HG03196 (cell line): ENCODE measurements around the gene HOXA3.

Experiments
- ATAC-seq: cut with Tn5 transposase; IDR thresholded peaks from one replicate; pipeline ENCODE4 v1.9.1; 2021; ENCODE audit not compliant: unreplicated experiment

The HOXA3 gene

DNA sequence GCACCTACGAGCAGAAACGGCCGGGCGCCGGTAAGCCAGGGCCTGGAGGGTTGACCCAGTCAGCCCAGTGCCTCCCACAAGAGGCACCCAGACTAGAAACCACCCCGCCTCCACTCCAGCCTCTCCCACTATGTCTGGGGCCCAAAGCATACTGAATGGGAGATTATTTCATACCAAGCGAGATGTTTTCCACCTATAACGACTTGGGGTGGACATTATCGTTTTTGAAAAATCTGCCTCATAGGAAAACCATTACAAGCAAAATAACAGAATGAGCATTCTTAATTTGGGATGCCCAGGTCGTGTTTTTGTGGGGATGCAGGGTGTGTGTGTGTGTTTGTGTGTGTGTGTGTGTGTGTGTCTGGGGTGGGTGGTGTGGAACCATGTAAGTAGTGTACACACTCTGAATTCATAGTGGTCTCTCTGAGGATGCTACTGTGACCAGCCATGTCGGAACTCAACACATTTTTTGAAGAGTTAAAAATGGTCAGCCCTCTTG lies 6.4 kb downstream of the HOXA3 start:
- ATAC-seq: no peak

DNA sequence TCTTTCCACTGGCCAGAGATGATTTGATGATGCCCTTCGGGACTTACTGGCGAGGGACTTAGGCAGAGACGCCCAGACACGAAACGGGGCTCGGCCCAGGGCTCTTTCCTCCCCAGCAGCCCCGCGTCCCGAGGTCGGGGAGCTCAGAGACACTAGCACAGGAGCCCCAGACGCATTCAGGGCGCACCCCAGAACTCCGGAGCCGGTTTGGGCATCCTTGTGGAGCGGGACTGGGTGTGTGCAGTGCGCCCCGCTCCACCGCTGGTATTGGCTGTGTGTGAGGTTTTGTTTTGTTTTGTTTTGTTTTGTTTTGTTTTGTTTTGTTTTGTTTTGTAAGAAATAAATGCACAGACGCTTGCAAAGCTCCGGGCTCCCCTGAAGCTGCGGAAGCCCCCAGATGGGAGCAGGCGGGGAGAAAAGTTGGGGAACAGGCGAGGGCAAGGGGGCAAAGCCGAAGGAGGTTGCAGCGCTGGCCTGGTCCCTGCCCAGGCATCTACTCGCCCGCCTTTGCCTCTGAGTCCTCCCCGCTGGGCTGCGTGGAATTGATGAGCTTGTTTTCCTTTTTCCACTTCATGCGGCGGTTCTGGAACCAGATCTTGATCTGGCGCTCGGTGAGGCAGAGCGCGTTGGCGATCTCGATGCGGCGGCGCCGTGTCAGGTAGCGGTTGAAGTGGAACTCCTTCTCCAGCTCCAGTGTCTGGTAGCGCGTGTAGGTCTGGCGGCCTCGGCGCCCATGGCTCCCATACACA lies 7.0 kb downstream of the HOXA3 start:
- ATAC-seq: no peak

DNA sequence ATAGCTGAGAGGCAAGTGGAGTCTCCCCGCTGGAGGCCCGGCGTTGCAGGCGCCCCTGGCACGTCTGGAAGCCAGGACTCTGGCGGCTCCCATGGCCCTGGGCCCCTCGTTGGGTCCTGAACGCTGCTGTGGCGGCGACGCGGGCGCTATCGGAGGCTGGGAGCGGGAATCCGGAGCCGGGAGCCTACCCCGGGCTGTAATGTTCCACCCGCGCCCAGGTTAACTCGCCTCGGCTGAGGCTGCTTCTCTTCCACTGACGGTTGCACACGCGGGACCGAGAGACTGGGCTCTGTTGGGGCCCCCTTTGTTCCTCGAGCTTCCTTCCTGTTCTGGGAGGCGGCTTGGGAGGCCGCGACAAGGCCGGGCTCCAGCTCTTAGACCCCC lies 7.6 kb downstream of the HOXA3 start:
- no peak for ATAC-seq

DNA sequence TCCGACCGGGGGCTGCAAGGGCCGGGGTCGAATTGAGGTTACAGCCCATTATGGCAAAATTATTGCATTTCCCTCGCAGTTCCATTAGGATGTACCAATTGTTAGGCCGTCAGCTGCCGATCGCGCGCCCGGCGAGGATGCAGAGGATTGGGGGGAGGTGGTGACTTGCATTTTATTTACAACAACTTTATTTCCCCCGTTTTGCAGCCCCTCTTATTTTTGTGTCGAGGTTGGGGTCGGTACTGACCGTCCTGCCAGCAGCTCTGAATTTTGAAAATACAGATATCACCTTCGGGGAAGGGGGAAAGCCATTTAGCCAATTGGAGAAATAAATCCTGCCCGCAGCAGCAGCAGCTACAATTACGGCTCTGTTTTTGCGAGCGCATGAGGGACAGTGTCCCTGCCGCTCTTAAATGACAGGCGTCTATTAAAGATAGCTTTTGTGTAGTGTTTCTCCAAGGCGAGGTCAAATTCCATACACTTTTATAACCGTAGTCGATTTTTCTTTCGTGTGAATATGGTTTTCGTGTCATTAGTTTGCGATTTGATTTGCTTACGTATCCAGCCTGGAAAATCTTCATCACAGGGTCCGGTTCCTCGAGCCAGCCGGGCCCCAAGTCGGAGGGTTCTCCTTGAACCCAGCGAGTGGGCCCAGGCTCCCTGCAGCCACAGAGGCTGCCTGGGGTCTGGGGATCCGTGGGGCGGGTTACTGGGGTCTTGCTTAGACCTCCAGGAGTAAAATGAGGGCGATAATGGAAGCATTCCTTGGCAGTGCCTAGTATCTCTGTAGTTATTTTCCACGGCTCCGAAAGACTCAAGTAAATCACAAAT lies 8.2 kb downstream of the HOXA3 start:
- ATAC-seq: no peak

DNA sequence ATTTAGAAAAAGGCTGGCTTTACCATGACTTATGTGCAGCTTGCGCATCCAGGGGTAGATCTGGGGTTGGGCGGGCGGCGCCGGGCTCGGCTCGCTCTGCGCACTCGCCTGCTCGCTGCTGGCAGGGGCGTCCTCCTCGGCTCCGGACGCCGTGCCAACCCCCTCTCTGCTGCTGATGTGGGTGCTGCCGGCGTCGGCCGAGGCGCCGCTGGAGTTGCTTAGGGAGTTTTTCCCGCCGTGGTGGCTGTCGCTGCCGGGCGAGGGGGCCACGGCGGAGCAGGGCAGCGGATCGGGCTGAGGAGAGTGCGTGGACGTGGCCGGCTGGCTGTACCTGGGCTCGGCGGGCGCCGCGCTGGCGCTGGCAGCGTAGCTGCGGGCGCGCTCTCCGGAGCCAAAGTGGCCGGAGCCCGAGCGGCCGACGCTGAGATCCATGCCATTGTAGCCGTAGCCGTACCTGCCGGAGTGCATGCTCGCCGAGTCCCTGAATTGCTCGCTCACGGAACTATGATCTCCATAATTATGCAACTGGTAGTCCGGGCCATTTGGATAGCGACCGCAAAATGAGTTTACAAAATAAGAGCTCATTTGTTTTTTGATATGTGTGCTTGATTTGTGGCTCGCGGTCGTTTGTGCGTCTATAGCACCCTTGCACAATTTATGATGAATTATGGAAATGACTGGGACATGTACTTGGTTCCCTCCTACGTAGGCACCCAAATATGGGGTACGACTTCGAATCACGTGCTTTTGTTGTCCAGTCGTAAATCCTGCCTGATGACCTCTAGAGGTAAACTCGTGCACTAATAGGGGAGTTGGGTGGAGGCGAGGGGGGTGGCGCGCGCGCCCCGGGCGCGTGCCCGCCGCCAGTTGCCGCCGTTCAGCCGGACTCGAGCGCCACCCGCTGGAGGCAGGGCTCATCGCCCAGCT lies 9.1 kb downstream of the HOXA3 start, which contains the start of gene HOXA5:
TSS of gene HOXA5 (minus strand) at position 659 of the 927 bp plus-strand sequence. CDS start at position 585, 74 bp downstream.
- no peak for ATAC-seq

DNA sequence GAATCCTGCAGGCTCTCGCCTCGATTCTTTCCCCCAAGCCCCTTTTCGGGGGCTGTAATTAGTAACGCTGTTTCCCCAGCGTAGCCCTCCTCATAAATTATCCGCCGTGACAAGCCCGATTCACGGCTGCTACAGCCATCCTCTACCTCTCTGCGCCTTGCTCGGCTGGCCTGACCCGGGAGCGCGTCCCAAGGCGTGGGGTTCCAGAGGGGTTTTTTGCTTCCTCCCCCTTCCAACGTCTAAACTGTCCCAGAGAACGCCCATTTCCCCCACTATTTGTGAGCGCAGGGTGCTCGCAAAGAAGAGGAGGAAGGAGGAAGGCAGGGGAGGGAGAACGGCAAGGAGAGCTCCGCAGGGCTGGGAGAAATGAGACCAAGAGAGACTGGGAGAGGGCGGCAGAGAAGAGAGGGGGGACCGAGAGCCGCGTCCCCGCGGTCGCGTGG lies 9.8 kb downstream of the HOXA3 start:
- no peak for ATAC-seq

DNA sequence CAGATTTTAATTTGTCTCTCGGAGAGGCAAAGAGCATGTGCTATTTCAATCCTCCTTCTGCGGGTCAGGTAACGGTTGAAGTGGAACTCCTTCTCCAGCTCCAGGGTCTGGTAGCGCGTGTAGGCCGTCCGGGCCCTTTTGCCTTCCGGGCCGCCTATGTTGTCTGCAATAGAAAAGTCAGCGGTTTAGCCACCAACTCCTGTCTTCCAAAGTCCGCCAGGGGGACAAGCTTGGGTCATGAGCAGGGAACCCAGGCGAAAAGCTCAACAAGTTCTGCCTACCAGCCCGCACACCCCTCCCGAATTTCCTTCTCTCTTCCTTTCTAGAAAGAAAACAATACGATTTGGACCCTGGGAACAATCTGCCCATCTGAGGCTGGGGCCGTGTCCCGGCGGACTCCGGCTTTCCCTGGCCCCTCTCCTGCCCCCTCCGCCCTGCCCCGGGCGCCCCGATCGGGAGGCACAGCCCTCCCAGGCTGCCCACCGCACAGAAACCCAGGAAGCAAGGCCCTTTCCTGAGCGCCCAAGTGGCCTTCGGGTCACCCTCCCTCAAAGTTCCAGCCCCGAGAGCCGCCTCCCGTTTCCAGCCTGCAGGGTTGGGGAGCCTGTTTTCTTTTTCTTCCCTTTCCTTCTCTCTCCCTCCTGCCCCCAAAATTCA lies 10.3 kb downstream of the HOXA3 start:
- ATAC-seq: no peak

DNA sequence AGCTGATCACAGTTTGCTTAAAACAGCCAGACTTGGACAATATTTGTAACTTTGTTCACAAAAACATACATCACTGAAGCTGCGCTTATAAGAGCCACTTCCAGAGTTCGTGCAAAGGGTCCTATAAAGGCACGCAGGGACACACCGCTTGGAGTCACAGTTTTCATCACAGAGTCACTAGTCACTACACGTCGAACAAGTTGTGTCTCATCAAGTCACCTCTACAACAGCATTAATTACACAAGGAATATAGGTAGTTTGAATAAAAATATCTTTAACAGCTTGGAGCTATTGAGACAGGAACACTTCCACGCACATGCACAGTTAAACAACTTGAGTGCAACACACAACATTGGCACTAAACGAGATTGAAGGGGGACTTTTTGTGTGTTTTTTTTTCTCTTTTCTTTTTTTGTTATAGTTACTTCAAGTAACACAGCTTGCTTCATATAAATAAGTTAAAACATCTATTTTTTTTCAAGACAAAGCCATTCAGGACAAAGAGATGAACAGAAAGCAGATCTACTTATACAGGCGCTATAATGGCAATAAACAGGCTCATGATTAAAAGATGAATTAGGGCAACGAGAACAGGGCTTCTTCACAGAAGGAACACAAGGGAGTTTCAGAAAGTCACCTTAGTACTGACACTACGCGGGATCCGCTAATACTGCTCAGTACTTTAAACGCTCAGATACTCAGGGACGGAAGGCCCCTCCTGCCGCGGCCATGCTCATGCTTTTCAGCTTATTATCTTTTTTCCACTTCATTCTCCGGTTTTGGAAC lies 11.1 kb downstream of the HOXA3 start:
- no peak for ATAC-seq

DNA sequence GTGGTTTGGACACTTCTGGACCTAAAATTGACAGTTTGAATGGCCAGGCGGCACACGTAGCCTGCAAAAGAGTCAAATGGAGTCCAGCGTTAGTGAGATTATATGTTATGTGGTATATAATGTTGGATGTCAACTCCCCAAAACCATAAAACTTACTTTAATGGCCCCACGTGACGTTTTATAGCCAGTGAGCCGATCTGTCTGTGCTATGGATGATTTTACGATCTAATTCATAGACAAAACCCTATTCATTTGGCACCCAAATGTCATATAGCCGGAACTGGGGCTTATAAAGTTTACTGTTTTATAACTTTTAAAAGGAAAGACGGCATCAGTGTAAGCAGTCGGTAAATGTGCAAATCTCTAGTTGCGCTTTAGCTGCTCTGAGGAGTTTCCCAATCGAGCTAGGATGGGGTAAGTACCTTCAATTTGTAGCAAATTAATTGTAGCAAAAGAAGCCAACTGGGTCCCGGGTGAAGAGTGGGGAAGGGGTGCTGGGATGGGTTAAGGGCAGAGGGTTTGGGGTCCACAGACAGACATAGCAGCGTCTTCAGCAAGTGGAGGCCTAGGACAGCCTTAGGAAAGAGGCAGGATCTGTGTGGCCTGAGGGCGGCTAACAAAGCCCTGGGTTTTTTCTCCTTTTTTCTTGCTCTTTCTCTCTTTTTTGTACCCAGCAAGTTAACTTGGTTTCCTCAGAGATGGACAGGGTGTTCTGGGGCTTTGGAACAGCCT lies 12.1 kb downstream of the HOXA3 start:
- ATAC-seq: no peak

DNA sequence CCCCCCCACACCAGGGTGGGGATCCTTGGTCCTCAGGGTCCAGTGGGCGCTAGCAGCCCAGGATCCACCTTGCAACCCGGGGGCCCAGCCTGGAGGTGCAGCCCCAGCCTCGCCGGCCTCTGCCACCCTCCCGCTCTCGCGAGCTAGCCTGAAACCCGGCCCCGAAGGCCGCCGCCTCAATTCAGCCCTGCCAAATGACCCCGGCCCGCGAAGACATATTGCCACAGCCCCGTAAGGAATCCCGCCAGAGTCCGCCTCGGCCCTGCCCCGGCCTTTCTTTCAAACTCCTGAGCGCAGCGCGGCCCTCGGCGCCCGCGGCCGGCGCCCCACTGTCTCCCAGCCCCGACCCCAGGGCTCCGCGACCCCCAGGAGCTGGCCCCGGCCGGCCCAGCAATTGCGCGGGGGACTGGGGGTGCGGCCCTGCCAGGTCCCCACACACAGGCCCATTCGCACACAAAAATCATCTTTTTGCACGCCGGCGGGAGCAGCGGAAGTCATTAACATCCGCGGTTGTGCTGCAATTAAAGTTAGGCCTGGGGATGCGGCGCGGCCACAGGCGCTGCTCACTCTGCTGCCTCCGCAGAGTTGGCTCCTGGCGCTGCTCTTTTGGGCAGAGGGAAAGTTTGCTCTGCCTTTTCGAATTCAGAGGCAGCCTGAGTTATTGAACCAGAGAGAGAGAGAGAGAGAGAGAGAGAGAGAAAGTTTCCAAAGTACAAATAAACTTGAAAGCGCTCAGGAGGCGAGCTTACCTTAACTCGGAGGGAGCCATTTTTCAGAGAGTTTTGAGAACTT lies 12.9 kb downstream of the HOXA3 start:
- no peak for ATAC-seq

DNA sequence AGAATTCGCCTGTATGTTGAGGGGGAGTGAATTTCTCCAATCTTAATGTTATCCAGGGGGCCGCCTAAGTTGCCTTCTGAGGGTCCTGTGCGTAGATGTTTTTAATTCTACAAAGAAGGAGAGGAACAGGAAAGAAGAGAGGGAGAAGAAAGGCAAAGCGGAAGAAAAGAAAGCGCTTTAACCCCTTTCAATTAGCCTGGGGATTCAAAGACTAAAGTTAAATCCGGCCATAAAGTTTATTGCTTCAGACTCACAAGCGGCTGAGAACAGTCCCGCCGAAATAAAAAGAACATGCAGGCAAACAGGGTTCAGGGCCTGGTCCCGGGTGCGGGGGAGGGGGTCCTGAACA lies 13.4 kb downstream of the HOXA3 start:
- no peak for ATAC-seq

DNA sequence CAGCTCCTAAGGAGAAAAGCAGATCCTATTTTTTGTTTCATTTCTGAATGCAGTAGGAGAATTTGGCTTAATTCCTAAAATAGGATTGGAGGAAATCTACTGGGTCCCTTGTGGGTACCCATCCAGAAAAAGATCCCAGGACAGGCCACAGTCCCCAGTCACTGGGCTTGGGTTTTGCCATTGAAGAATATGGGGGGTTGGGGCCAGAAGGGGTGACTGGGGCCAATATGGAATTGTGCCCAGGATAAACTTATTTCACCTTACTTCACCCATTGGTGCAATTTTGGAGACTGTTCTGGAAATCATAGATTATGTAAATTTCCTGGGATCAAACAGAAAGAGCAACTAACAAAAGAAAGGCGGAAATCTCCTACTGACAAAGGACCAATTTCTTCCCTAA lies 13.9 kb downstream of the HOXA3 start:
- ATAC-seq: no peak

DNA sequence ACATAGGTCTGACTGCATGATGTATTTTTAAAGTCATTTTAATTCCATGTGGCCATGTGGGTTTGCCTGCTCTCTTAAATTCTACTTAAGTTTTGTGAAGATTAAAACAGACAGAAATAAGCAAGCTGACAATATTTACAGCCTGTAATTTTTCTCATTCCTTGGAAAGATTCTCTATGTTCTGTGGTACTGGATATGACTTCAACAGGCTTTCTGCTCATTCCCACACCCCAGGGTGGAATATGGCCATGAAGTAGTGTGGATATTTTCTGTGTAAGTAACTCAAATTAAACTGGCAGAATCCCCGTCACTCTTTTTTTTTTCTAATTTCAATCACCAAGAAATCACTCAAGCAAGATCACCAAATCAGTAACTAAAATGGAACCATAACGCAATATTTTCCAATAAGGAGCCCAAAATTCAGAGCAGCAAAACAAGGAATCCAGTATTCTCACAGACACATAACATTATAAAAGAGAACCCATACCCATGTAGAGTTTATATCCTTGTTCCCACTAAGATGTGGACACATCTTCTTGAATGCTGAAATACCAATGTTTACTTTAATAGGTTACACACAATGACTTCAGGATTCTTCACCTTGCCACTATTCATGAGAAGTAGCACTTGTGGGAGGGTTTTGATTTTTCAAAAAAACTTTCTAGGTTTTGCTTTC lies 14.6 kb downstream of the HOXA3 start:
- ATAC-seq: no peak

DNA sequence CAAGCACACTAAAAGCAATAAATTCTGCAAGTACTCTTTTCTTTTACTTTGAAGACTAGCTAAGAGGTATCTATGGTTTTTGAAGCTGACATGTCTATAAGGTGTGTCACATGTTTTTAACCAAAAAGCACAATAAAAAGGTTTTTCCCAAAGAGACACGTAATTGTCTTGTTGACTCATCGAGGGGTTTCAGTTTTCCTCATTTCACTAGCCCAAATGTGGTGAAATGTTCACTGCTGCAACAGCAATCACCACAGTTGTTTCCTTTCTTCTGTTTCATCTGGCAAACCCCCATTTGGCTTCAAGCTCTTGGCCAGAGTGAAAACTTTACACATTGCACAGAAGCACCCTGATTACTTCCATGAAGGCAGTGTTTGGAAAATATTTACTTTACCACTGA lies 18.0 kb downstream of the HOXA3 start:
- no peak for ATAC-seq

DNA sequence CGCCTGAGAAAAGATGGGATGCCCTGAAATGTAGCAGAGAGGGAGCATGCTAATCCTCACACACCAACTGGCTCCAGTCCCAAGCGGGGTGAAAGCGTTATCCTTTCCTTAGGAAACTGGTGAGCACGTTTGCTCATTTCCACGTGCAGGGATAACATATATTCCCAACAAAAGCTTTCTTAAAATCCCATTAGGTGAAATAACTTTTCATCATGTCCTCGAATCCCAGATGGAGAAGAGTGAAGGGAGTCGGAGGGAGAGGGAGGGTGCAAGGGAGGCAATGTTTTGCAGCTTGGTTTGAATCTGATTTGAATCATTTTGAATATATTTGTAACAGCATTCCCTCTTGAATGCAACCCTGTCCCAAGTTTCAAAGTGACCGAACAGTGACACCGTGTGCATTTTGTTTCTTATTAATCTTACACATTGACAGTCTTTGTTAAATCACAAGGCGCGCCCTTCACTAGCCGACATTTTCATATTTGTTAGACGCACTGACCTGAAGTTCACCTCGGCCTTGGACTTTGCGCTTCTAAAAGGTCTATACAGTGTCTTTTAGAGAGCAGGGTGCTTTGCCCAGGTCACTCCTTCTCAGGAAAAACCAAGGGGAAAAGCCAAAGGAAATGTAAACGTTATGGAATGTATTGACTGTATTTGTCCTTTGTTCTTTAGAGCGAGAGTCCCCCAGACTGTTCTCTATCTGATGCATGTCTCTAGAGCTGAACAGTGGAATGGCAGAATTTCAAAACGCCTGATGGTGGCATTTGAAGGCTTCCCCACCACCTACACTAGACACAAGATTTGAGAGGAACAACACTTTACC lies 18.8 kb downstream of the HOXA3 start:
- ATAC-seq: no peak

DNA sequence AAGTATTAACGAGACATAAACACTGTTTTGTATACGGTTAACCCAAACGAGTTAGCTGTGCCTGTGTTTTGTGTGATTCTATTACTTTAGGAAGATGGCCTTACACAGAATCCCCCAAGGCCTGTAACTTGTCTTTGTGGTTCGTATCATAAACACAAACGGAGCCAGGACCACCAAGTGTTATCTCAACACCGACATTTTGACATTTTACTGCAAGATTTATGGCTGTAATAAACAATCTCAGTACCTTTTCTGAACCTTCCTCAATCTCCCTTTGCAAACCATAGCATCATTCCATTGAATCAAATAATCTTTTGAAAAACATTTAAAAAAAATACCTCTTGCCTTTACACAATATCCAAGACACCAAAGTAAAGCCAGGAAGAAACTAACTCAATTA lies 19.4 kb downstream of the HOXA3 start:
- ATAC-seq: no peak

DNA sequence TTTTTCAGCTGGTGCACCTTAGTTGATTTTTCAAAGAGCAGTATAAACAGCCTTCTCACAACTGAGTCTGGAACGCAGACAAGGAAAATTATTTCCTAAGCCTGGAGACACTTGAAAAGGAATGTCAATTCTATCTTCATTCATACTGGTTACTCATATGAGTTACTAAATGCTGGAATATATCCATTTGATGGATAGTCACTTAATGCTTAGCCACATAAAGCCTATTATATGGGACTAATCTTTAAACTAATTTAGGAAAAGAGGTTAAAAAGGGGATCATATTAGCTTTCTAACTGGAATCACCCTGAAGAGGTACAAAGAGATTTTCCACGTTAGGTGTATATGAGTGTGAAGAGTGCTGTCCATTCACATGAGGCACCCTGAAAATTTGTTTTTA lies 20.2 kb downstream of the HOXA3 start:
- ATAC-seq: no peak
